HG03103 (cell line): Measurements from ENCODE around the gene CORT.
"Not testable (repeated sequence)": the region's sequence is repeated elsewhere in the genome, so short reads cannot be mapped to it uniquely, and the experiment has no call there.

ENCODE experiments used
- ATAC-seq: cut with Tn5 transposase; IDR thresholded peaks from one replicate; pipeline ENCODE4 v1.9.1; 2021; ENCODE audit warnings: low read depth; ENCODE audit not compliant: unreplicated experiment

Gene CORT

DNA sequence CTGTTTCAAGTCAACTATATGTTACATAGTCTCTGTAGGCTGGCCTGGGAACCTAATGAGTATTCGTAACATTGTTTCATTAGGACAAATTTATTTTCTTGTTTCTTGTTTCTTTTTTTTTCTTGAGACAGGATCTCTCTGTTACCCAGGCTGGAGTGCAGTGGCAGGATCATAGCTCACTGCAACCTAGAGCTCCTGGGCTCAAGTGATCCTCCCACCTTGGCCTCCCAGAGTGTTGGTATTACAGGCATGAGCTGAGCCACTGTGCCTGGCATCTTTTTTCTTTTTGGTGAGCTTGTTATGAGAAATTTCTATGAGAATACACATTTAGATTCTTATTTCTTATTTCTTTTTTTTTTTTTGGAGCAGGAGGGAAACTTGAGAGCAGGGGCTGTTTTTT, 12.8 kb upstream of the CORT start:
- no peak for ATAC-seq

GRCh38 chr1:10438677-10439163, 11.1 kb upstream of the CORT start:
- no peak for ATAC-seq

- no peak for ATAC-seq
Observed at GRCh38 chr1:10440305-10440704, 9.5 kb upstream of the CORT start.

GRCh38 chr1:10440794-10441193, 9.0 kb upstream of the CORT start:
- ATAC-seq, result no peak

GRCh38 chr1:10444248-10444647, 5.6 kb upstream of the CORT start:
- no peak for ATAC-seq

DNA sequence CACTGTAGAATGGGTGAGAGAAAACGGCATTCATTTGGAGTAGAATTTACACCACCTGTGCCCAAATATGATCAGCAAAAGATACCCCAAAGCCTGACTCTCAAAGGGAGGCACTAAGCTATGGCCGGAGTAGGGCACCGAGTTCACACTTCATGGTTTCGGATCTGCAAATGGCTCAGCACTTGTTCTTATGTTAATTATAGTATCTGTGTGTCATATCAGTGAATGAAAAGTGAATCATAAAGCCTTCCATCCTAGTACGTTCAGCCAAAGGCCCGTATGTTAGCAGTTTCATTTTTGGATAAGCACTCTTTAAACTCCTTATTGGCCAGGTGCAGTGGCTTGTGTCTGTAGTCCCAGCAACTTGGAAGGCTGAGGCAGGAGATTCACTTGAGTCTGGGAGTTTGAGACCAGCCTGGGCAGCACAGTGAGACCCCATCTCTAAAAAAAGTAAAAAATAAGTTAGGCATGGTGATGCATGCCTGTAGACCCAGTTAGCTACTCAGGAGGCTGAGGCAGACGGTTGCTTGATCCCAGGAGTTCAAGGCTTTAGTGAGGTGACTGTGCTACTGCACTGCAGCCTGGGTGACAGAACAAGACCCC, 4.9 kb upstream of the CORT start:
- no peak for ATAC-seq

DNA sequence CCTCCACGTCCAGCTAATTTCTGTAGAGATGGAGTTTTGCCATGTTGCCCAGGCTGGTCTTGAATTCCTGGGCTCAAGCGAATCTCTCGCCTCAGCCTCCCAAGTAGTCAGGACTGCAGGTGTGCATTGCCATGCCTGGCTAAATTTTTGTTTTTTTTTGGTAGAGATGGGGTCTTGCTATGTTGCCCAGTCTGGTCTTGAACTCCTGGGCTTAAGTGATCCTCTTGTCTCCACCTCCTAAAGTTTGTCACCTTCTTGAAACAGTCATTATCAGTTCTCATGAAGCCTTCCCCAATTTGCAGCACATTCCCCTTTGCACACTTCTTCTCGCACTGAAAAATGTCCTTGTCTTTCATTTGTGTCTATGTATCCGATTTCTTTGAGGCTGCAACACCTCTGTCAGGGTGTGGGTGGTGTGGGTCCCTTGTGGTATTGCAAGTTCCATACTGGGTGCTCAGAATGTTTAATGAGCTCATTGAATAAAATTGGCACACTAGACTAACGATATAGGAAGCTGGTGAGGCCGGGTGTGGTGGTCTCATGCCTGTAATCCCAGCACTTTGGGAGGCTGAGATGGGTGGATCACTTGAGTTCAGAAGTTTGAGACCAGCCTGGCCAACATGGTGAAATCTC, 2.9 kb upstream of the CORT start:
- no peak for ATAC-seq

- no peak for ATAC-seq
Observed at GRCh38 chr1:10450156-10450814, 454 bp downstream of the CORT start.

DNA sequence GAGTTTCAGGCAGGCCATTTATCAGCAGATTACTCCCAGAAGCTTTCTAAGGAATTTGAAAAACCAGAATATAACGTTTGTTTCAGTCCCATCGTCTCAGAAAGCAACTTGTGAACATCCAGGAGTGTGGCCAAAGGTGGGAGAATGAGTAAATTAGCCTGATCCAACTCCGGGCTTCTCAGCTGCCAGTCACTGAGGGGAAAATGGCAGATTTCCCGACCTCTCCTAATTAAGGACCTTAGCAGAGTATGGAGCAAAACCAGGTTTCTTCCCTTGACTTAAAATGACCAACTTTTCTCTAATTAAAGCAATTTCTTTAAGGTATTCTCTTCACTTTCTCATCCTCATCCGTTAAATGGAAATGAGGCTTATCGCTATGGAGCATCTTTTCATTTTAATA, 1.0 kb downstream of the CORT start:
- ATAC-seq, result no peak

DNA sequence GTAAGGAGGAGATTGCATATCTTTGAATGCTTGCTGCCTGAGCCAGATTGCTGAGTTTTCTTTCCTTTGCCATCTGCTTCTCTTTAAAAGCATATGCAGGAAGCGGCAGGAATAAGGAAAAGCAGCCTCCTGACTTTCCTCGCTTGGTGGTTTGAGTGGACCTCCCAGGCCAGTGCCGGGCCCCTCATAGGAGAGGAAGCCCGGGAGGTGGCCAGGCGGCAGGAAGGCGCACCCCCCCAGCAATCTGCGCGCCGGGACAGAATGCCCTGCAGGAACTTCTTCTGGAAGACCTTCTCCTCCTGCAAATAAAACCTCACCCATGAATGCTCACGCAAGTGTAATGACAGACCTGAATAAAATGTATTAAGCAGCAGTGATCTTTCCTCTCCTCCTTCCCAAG, 1.5 kb downstream of the CORT start:
- ATAC-seq, result no peak

GRCh38 chr1:10456048-10456447, 6.2 kb downstream of the CORT start:
- no peak for ATAC-seq

DNA sequence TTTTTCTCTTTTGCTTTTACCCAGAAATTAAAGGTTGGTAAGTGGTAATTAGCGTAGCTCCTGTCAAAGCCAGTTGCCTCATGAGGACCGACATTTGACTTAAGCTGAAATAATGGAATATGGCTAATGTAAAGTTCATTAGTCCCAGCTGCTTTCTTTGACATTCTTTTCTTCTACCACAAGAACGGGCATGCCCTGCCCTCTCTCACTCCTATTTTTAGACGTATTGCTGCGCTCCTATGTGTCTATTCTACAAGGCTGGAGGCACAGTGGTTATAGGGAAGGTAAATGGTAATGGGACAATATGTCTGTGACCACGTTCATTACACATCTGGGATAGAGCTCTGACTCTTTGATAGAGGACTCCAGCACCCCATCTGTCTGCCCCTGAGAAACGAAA, 6.8 kb downstream of the CORT start:
- ATAC-seq, result no peak

DNA sequence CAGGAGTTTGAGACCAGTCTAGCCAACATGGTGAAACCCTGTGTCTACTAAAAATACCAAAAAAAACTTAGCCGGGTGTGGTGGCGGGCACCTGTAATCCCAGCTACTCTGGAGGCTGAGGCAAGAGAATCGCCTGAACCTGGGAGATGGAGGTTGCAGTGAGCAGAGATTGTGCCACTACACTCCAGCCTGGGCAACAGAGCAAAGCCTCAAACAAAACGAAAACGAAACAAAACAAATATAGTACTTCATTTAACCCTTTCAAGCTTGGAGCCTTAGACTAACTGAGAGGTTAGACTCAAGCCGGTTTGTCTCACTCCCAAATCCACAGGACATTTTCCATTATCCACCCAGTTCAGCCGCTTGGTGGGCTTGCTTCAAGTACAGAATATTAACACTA, 7.6 kb downstream of the CORT start:
- ATAC-seq, result not testable (repeated sequence)

- no peak for ATAC-seq
Observed at GRCh38 chr1:10457875-10458274, 8.0 kb downstream of the CORT start.

- no peak for ATAC-seq
Observed at GRCh38 chr1:10459184-10459583, 9.4 kb downstream of the CORT start.

GRCh38 chr1:10467078-10467477, 17.2 kb downstream of the CORT start:
- ATAC-seq, result no peak

GRCh38 chr1:10470043-10470442, 20.2 kb downstream of the CORT start:
- no peak for ATAC-seq

DNA sequence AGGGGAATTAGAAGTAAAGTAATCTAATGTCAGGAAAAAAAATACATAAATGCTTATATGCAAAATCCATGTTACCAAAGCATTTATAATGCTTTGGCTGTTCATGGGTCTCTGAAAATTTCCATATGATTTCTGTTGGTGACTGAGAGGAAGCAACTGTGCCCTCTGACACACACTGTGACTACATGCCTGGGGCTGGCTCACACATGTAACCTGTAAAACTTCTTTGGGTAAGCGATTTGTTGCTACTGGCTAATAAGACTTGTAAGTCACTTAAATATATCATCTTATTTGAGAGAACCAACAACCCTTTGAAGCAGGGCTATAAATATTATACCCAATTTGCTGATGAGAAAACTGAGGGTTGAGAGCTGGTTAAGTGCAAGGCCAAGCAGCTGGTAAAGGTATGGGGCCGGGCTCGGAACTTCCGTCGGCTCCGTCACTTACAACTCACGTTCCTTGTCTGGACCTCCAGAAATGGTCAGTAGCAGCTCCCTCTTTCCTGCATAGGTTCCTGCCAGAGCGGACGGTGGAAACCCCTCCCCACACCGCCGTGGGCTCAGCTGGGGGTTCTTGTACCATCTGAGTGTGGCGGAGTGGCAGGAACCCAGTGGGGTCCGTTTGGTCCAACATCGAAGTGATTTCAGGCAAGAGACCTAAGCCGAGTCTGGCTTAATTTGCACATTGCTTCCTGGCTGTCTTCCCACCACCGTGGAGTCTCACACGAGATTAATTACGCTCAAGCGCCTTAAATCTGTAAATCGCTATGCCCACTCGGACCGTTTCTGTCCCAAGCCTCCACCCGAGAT, 21.8 kb downstream of the CORT start:
- no peak for ATAC-seq

- peak; percentile 65 for ATAC-seq
Observed at GRCh38 chr1:10472220-10473144, 22.7 kb downstream of the CORT start, which contains the start of gene DFFA. Gene DFFA (minus strand): TSS chr1:10472529. CDS start chr1:10472458, 71 bp downstream.

- no peak for ATAC-seq
Observed at GRCh38 chr1:10473145-10473765, 23.4 kb downstream of the CORT start.
